SK-N-SH treated with all-trans-retinoic acid at 6 μM for 48 hours (cell line): ENCODE measurements around the gene CFAP157.

Source experiments
- ARNTL ChIP-seq: fragments of 450-650 bp; formaldehyde crosslinking; IDR thresholded peaks from 2 replicates; pipeline ENCODE4 v1.5.0; 2020; ENCODE audit warnings: low read depth, mild to moderate bottlenecking, moderate library complexity, borderline replicate concordance
- CSRNP3 ChIP-seq: fragments of 250-450 bp; sonication (Bioruptor Pico); IDR thresholded peaks from 2 replicates; pipeline ENCODE4 v1.5.1; 2021; ENCODE audit warnings: mild to moderate bottlenecking, moderate library complexity
- ESRRG ChIP-seq: fragments of 250-450 bp; sonication (Bioruptor Pico); IDR thresholded peaks from 2 replicates; pipeline ENCODE4 v1.6.1; 2021; ENCODE audit warnings: mild to moderate bottlenecking
- OSR1 ChIP-seq: fragments of 250-450 bp; sonication (Bioruptor Pico); IDR thresholded peaks from 2 replicates; pipeline ENCODE4 v1.8.0; 2022; ENCODE audit warnings: moderate library complexity, mild to moderate bottlenecking, inconsistent platforms
- RARB ChIP-seq: fragments of 250-450 bp; sonication (Bioruptor Pico); IDR thresholded peaks from 2 replicates; pipeline ENCODE4 v1.8.0; 2021; ENCODE audit warnings: mild to moderate bottlenecking, moderate library complexity
- ZFP30 ChIP-seq: fragments of 450-650 bp; formaldehyde crosslinking; IDR thresholded peaks from 2 replicates; pipeline ENCODE4 v1.5.0; 2022; ENCODE audit warnings: mild to moderate bottlenecking, moderate library complexity
- ZNF565 ChIP-seq: fragments of 450-650 bp; formaldehyde crosslinking; conservative IDR thresholded peaks from 2 replicates; pipeline ENCODE4 v1.5.0; 2020; ENCODE audit warnings: low read depth, mild to moderate bottlenecking, moderate library complexity
- ZNF8 ChIP-seq: fragments of 450-650 bp; formaldehyde crosslinking; IDR thresholded peaks from 2 replicates; pipeline ENCODE4 v1.5.0; 2020; ENCODE audit warnings: mild to moderate bottlenecking, moderate library complexity
- TF ChIP-seq, protein P1 (sequence below): fragments of 250-450 bp; sonication (Bioruptor Pico); IDR thresholded peaks from 2 replicates; pipeline ENCODE4 v1.8.0; 2020; ENCODE audit warnings: mild to moderate bottlenecking, moderate library complexity, borderline replicate concordance

DNA sequence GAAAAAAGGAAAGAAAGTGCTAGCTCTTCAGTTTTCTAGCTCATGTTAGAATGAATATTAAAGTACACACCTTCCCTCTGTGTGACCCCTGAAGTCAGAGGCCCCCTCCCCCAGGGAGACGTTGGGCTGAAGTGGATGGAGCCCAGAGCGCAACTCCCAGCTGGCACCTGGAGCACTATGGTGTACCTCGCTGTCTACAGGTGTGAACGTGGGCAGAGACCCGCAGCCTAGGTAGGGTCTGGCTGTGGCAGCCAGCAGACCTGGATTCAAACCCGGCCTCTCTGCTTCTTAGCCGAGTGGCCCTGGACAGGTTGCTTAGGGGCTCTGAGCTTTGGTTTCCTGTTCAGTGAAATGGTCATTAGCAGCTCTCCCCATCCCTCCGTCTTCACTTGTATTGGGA is 22.0 kb downstream of the CFAP157 start:
- TF ChIP-seq ARNTL, result no peak
- TF ChIP-seq ZNF8 (CRISPR knock-in tag), result no peak
- TF ChIP-seq RARB (CRISPR knock-in tag), result no peak
- TF ChIP-seq ESRRG, result no peak
- TF ChIP-seq ZNF565, result no peak
- no peak for TF ChIP-seq OSR1 (CRISPR knock-in tag)
- no peak for TF ChIP-seq CSRNP3 (CRISPR knock-in tag)
- TF ChIP-seq, protein P1, sequence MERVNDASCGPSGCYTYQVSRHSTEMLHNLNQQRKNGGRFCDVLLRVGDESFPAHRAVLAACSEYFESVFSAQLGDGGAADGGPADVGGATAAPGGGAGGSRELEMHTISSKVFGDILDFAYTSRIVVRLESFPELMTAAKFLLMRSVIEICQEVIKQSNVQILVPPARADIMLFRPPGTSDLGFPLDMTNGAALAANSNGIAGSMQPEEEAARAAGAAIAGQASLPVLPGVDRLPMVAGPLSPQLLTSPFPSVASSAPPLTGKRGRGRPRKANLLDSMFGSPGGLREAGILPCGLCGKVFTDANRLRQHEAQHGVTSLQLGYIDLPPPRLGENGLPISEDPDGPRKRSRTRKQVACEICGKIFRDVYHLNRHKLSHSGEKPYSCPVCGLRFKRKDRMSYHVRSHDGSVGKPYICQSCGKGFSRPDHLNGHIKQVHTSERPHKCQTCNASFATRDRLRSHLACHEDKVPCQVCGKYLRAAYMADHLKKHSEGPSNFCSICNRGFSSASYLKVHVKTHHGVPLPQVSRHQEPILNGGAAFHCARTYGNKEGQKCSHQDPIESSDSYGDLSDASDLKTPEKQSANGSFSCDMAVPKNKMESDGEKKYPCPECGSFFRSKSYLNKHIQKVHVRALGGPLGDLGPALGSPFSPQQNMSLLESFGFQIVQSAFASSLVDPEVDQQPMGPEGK (CRISPR knock-in tag), result no peak
- no peak for TF ChIP-seq ZFP30 (CRISPR knock-in tag)
